ENCODE results near the gene PRKCZ. TPM values are rescaled to one million over a fixed set of nuclear protein-coding genes. Genes with fewer than 3 reads are reported as not detected.

Gene PRKCZ
- total and polyA plus RNA-seq, 2 of the 4 experiments (the other 2 are of a cell fraction): 2.0 to 3.5 TPM

DNA sequence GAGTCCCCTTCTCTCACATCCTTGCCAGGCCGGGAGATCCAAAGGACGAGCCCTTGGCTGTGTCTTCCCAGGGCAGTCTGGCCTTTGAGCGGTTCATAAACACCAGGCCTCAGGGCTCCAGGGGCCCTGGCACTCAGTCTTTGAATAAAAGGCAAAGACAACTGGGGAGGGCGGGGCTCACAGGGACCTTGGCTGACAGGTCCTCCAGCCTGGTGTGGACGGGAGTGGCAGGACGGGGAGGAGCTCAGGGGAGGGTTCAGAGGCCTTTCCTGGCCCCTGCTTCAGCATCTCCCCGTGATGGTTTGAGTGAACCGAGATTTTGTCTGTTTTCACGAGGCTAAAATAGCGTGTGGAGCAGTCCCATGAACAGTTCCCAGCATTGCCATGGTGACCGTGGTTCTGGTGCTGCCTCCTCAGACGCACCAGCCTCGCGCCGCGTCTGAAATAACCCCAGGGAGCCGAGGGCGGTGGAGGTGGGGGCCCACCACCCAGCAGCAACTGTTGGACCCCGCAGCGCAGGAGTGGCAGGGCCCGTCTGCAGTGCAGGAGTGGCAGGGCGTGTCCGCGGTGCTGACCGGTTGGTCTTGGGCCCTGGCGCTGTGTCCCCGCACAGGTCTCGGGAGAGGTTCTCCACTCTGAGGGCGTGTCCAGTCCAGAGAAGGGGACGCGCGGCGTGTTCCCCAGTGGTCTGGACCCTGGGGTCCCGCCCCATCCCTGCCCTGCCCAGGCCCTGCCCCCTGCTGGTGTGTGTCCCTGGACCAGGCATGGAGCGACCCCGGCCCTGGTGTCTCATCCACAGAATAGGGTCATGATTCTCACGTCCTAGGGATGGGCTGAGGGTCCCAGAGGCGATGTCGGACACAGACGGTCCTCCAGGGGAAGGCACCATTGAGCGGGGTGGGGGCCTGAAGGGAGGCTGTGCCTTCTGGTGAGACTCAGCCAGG is 7.1 kb upstream of the PRKCZ start:
- H3K4ac ChIP-seq (ENCODE audit: low read depth, low read length): no peak overlapping the region
- H4K8ac ChIP-seq (ENCODE audit: low read depth in 2 of 2, low read length in 2 of 2): no peak overlapping the region
- ChIA-PET CTCF (interaction anchor here (0.6 to 2.1 kb wide), 4 partner anchors 18 to 190 kb away, joined by 3 to 8 read pairs (median 4); partner anchors contain the start of gene CFAP74), POLR2A (ENCODE audit: unreplicated experiment) (no interaction called here)
- H3K56ac ChIP-seq (ENCODE audit: extremely low read depth, insufficient read depth, low read length): no peak overlapping the region
- dilution Hi-C loops (cut with HindIII; ENCODE audit: low sequenced_read_pairs, unreplicated experiment): no loop called here
- H2AK9ac ChIP-seq (replicated peaks; ENCODE audit: low read depth, low read length, poor library complexity): peak overlapping the region; percentile 42
- no peak overlapping the region for H4K91ac ChIP-seq (ENCODE audit: insufficient read depth, low read depth, low read length)
- in situ Hi-C loops (cut with MboI; ENCODE audit: low sequenced_read_pairs): loop anchor here (10.0 kb wide), 1 partner anchor 88 kb away; no protein-coding TSS in a partner anchor
- 82% methylated on average over 28 of the region's 41 CpGs; no CpG with 5 or more reads in 1 of the 2 experiments for WGBS, 2 experiments (ENCODE audit: extremely low coverage in 2 of 2, insufficient read length in 1 of 2)
- H3K27ac ChIP-seq (ENCODE audit: insufficient read depth, low read length): no peak overlapping the region
- intact Hi-C loops (cut with micrococcal nuclease): no loop called here
- no peak overlapping the region for H3K18ac ChIP-seq (ENCODE audit: low read depth, low read length)
- no peak overlapping the region for H3K14ac ChIP-seq (replicated peaks; ENCODE audit: low read depth, low read length)
- peaks cover 2% of the 10 kb centered on the region; the same call in 1 of the 2 replicates for H3K4me1 ChIP-seq (ENCODE audit: control insufficient read depth, insufficient read depth, low read length)
- DNase-seq (no peak), ATAC-seq (ENCODE audit: low read depth) (no peak)
- no peak overlapping the region for H3K4me3 ChIP-seq (ENCODE audit: insufficient read depth, low read depth, low read length)
- H2BK120ac ChIP-seq (ENCODE audit: low read depth, low read length): no peak overlapping the region
- no peaks in the 10 kb centered on the region for H3K36me3 ChIP-seq (ENCODE audit: control insufficient read depth, insufficient read depth, low read length)
- H3K23ac ChIP-seq (ENCODE audit: low read depth, low read length): no peak overlapping the region
- H4K20me1 ChIP-seq (ENCODE audit: insufficient read depth, low read length): no peaks in the 10 kb centered on the region; the same call in 1 of the 2 replicates
- H3K27me3 ChIP-seq (ENCODE audit: control insufficient read depth, insufficient read depth, low read length): peaks cover 45% of the 10 kb centered on the region
- no peak overlapping the region for H3K9ac ChIP-seq (ENCODE audit: low read depth, low read length)
- no peak overlapping the region for H4K5ac ChIP-seq (ENCODE audit: low read depth, low read length)
- H2AFZ ChIP-seq (replicated peaks; ENCODE audit: low read length, poor library complexity): no peak overlapping the region
- H3K79me1 ChIP-seq (ENCODE audit: low read depth in 1 of 2, low read length in 2 of 2): no peaks in the 10 kb centered on the region
- H3K9me1 ChIP-seq (ENCODE audit: insufficient read depth, low read length): no peaks in the 10 kb centered on the region
- H2BK15ac ChIP-seq (ENCODE audit: low read depth, low read length): no peak overlapping the region
- H3K9me3 ChIP-seq (ENCODE audit: control insufficient read depth, insufficient read depth, low read length): peaks cover 5% of the 10 kb centered on the region; the same call in 1 of the 2 replicates
- H3K4me2 ChIP-seq (ENCODE audit: low read depth, low read length): no peak overlapping the region
- no peak overlapping the region for H2BK20ac ChIP-seq (ENCODE audit: low read depth, low read length)
- no peak overlapping the region for H2BK5ac ChIP-seq (ENCODE audit: low read depth, low read length, poor library complexity, severe bottlenecking)
- BruUV-seq (replicated peaks): no TSS peak
- H2AK5ac ChIP-seq (ENCODE audit: low read depth, low read length): no peak overlapping the region
- TF ChIP-seq CEBPB (IDR thresholded peaks at IDR 0.05; ENCODE audit: low read depth, low read length) (no peak), RAD21 (IDR thresholded peaks at IDR 0.05; ENCODE audit: low read length) (no peak), FOS (IDR thresholded peaks at IDR 0.05; ENCODE audit: low read depth, low read length) (no peak), POLR2A (IDR thresholded peaks at IDR 0.05; ENCODE audit: low read depth, low read length) (no peak), RFX5 (IDR thresholded peaks at IDR 0.05; ENCODE audit: low read depth, low read length) (no peak), USF2 (IDR thresholded peaks at IDR 0.05; ENCODE audit: low read depth, low read length) (no peak), MXI1 (IDR thresholded peaks at IDR 0.05; ENCODE audit: borderline replicate concordance, low read depth, low read length) (no peak), RCOR1 (IDR thresholded peaks at IDR 0.05; ENCODE audit: insufficient replicate concordance, low read length) (no peak), MAZ (IDR thresholded peaks at IDR 0.05; ENCODE audit: borderline replicate concordance, low read depth, low read length) (no peak), MAFK (IDR thresholded peaks at IDR 0.05; ENCODE audit: low read depth, low read length) (no peak), BHLHE40 (IDR thresholded peaks at IDR 0.05; ENCODE audit: low read depth, low read length) (no peak), CHD1 (IDR thresholded peaks at IDR 0.05; ENCODE audit: low read depth, low read length) (no peak)
- TF ChIP-seq, protein P1, sequence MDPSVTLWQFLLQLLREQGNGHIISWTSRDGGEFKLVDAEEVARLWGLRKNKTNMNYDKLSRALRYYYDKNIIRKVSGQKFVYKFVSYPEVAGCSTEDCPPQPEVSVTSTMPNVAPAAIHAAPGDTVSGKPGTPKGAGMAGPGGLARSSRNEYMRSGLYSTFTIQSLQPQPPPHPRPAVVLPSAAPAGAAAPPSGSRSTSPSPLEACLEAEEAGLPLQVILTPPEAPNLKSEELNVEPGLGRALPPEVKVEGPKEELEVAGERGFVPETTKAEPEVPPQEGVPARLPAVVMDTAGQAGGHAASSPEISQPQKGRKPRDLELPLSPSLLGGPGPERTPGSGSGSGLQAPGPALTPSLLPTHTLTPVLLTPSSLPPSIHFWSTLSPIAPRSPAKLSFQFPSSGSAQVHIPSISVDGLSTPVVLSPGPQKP (IDR thresholded peaks at IDR 0.05; ENCODE audit: borderline replicate concordance, low read depth, low read length): no peak
- TF ChIP-seq, protein P2, sequence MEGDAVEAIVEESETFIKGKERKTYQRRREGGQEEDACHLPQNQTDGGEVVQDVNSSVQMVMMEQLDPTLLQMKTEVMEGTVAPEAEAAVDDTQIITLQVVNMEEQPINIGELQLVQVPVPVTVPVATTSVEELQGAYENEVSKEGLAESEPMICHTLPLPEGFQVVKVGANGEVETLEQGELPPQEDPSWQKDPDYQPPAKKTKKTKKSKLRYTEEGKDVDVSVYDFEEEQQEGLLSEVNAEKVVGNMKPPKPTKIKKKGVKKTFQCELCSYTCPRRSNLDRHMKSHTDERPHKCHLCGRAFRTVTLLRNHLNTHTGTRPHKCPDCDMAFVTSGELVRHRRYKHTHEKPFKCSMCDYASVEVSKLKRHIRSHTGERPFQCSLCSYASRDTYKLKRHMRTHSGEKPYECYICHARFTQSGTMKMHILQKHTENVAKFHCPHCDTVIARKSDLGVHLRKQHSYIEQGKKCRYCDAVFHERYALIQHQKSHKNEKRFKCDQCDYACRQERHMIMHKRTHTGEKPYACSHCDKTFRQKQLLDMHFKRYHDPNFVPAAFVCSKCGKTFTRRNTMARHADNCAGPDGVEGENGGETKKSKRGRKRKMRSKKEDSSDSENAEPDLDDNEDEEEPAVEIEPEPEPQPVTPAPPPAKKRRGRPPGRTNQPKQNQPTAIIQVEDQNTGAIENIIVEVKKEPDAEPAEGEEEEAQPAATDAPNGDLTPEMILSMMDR (conservative IDR thresholded peaks at IDR 0.05; ENCODE audit: low read depth, low read length): no peak
